Neural progenitor cell (in vitro differentiated cells): ENCODE data around the gene C10orf120. TPM values are rescaled to one million over a fixed set of nuclear protein-coding genes. Genes with fewer than 3 reads are reported as not detected.

Experiments
- DNase-seq: peaks from one replicate; pipeline ENCODE4 v3.0.0-alpha.2; 2016; ENCODE audit warnings: low spot score
- H2AFZ ChIP-seq: fragments of 200-600 bp; sonication (generic); replicated peaks from 2 replicates; pipeline ENCODE4 v1.6.1; 2016; ENCODE audit warnings: antibody characterized with exemption
- H3F3A ChIP-seq: fragments of 200-600 bp; sonication (generic); 2 replicates; pipeline ENCODE4 v1.6.1; 2016; ENCODE audit warnings: antibody characterized with exemption, low read depth
- H3K27ac ChIP-seq: fragments of 200-600 bp; sonication (generic); 2 replicates; pipeline ENCODE4 v1.5.1; 2016; ENCODE audit warnings: mild to moderate bottlenecking
- H3K27me3 ChIP-seq: fragments of 200-600 bp; sonication (generic); 2 replicates; pipeline ENCODE4 v1.6.1; 2016; ENCODE audit warnings: mild to moderate bottlenecking, moderate library complexity
- H3K36me3 ChIP-seq: fragments of 200-600 bp; sonication (generic); 2 replicates; pipeline ENCODE4 v1.5.1; 2016
- H3K4me1 ChIP-seq: fragments of 200-600 bp; sonication (generic); 2 replicates; pipeline ENCODE4 v1.6.1; 2016; ENCODE audit warnings: mixed run types
- H3K4me2 ChIP-seq: fragments of 200-600 bp; sonication (generic); 2 replicates; pipeline ENCODE4 v1.6.1; 2016
- H3K4me3 ChIP-seq: fragments of 200-600 bp; sonication (generic); 2 replicates; pipeline ENCODE4 v1.5.1; 2016
- H3K79me2 ChIP-seq: fragments of 200-600 bp; sonication (generic); 2 replicates; pipeline ENCODE4 v1.6.1; 2016; ENCODE audit warnings: low read depth
- H3K9ac ChIP-seq: fragments of 200-600 bp; sonication (generic); 2 replicates; pipeline ENCODE4 v1.6.1; 2016
- H3K9me3 ChIP-seq: fragments of 200-600 bp; sonication (generic); 2 replicates; pipeline ENCODE4 v1.5.1; 2016; ENCODE audit warnings: low read depth
- H4K20me1 ChIP-seq: fragments of 200-600 bp; sonication (generic); 2 replicates; pipeline ENCODE4 v1.6.1; 2016; ENCODE audit warnings: low read depth
- H3K27ac Mint-ChIP-seq: 3 replicates; pipeline ENCODE4 v1.8.0; 2021; ENCODE audit warnings: mixed read lengths
- H3K27me3 Mint-ChIP-seq: 2 replicates; pipeline ENCODE4 v1.8.0; 2022; ENCODE audit warnings: low read depth, mild to moderate bottlenecking, inconsistent platforms, moderate library complexity, mixed read lengths; ENCODE audit not compliant: insufficient read depth
- H3K36me3 Mint-ChIP-seq: 3 replicates; pipeline ENCODE4 v1.8.0; 2021; ENCODE audit warnings: mixed read lengths
- H3K4me1 Mint-ChIP-seq: 3 replicates; pipeline ENCODE4 v1.8.0; 2021; ENCODE audit warnings: mixed read lengths
- H3K4me3 Mint-ChIP-seq: 3 replicates; pipeline ENCODE4 v1.8.0; 2021; ENCODE audit warnings: mild to moderate bottlenecking, moderate library complexity, mixed read lengths
- H3K9me3 Mint-ChIP-seq: 3 replicates; pipeline ENCODE4 v1.8.0; 2020; ENCODE audit warnings: mixed read lengths
- EZH2 ChIP-seq: fragments of 200-600 bp; sonication (generic); IDR thresholded peaks from 2 replicates; pipeline ENCODE4 v1.6.1; 2017; ENCODE audit warnings: antibody characterized with exemption, mild to moderate bottlenecking, moderate library complexity
- EZH2phosphoT487 ChIP-seq: fragments of 200-600 bp; sonication (generic); IDR thresholded peaks from 2 replicates; pipeline ENCODE4 v1.6.1; 2017; ENCODE audit warnings: antibody characterized with exemption
- total RNA-seq: library from RNA; depleted of rRNA; stranded (reverse); fragments of >200 nt; gene quantifications from 2 replicates; pipeline ENCODE4 v1.2.3, GENCODE V29; 2015; ENCODE audit warnings: low replicate concordance
- TF ChIP-seq, protein P1 (sequence below): fragments of 200-600 bp; sonication (generic); IDR thresholded peaks from 2 replicates; pipeline ENCODE4 v1.5.1; 2017; ENCODE audit warnings: antibody characterized with exemption, mild to moderate bottlenecking

Gene C10orf120
- total RNA-seq, 1 donor from 2014 or later, result not detected

GRCh38 chr10:122709971-122710370 lies 10.3 kb upstream of the C10orf120 start:
- H4K20me1 ChIP-seq, result no peaks in the 10 kb centered on the region

DNA sequence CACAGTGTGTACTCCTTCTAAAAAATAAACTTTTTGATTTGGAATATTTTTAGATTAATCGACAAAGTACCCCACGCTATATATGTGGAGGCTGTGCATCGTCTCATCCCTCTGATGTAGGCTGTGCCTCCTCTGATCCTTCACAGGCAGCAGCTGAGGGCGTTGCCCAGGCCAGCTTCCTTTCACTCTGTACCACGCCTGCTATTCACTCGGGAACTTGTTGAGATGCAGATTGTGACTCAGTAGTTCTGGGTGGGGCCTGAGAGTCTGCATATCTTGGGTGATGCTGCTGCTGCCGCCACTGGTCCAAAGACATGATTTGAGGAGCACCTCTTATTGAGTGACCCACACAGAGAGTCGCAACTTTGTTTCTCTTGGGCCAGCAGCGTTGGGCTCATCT lies 7.9 kb upstream of the C10orf120 start:
- peaks cover 4% of the 10 kb centered on the region for H3K27me3 Mint-ChIP-seq
- H3K36me3 ChIP-seq, result no peaks in the 10 kb centered on the region
- no peak overlapping the region for H2AFZ ChIP-seq
- H3K4me3 ChIP-seq, result no peak overlapping the region
- no peaks in the 10 kb centered on the region for H3K27me3 ChIP-seq
- H3K4me3 Mint-ChIP-seq, result no peak overlapping the region
- H3K79me2 ChIP-seq, result no peaks in the 10 kb centered on the region
- no peak overlapping the region for H3K27ac ChIP-seq
- H3K4me2 ChIP-seq, result no peak overlapping the region
- H3K9me3 Mint-ChIP-seq, result no peaks in the 10 kb centered on the region
- no peaks in the 10 kb centered on the region for H3F3A ChIP-seq
- DNase-seq, result no peak
- no peak overlapping the region for H3K9ac ChIP-seq
- no peak overlapping the region for H3K27ac Mint-ChIP-seq
- H3K36me3 Mint-ChIP-seq, result no peaks in the 10 kb centered on the region
- no peaks in the 10 kb centered on the region for H3K9me3 ChIP-seq
- H3K4me1 Mint-ChIP-seq, result no peaks in the 10 kb centered on the region
- H4K20me1 ChIP-seq, result no peaks in the 10 kb centered on the region
- H3K4me1 ChIP-seq, result no peaks in the 10 kb centered on the region
- TF ChIP-seq, protein P1, sequence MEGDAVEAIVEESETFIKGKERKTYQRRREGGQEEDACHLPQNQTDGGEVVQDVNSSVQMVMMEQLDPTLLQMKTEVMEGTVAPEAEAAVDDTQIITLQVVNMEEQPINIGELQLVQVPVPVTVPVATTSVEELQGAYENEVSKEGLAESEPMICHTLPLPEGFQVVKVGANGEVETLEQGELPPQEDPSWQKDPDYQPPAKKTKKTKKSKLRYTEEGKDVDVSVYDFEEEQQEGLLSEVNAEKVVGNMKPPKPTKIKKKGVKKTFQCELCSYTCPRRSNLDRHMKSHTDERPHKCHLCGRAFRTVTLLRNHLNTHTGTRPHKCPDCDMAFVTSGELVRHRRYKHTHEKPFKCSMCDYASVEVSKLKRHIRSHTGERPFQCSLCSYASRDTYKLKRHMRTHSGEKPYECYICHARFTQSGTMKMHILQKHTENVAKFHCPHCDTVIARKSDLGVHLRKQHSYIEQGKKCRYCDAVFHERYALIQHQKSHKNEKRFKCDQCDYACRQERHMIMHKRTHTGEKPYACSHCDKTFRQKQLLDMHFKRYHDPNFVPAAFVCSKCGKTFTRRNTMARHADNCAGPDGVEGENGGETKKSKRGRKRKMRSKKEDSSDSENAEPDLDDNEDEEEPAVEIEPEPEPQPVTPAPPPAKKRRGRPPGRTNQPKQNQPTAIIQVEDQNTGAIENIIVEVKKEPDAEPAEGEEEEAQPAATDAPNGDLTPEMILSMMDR, result no peak
- no peak for TF ChIP-seq EZH2
- no peak for TF ChIP-seq EZH2phosphoT487

More at GRCh38 chr10:122709971-122710370, 10.3 kb upstream of the C10orf120 start:
- Histone ChIP-seq H3K9ac (no peak overlapping the region), H3K79me2 (no peaks in the 10 kb centered on the region), H3K4me3 (no peak overlapping the region), H3K36me3 (no peaks in the 10 kb centered on the region), H3K9me3 (no peaks in the 10 kb centered on the region), H3K27me3 (no peaks in the 10 kb centered on the region), H3K27ac (no peak overlapping the region), H2AFZ (no peak overlapping the region), H3K4me2 (no peak overlapping the region), H3F3A (no peaks in the 10 kb centered on the region), H3K4me1 (no peaks in the 10 kb centered on the region)
- no peaks in the 10 kb centered on the region for H3K4me1 Mint-ChIP-seq
- H3K4me3 Mint-ChIP-seq, result no peak overlapping the region
- no peaks in the 10 kb centered on the region for H3K9me3 Mint-ChIP-seq
- no peaks in the 10 kb centered on the region for H3K36me3 Mint-ChIP-seq
- no peak overlapping the region for H3K27ac Mint-ChIP-seq
- no peak for DNase-seq
- TF ChIP-seq EZH2phosphoT487 (no peak), EZH2 (no peak)
- TF ChIP-seq, protein P1, result no peak
- H3K27me3 Mint-ChIP-seq, result no peaks in the 10 kb centered on the region

GRCh38 chr10:122706947-122707346 lies 7.3 kb upstream of the C10orf120 start:
- H2AFZ ChIP-seq, result no peak overlapping the region
- H3K4me3 ChIP-seq, result no peak overlapping the region
- Mint-ChIP-seq H3K36me3 (no peaks in the 10 kb centered on the region), H3K27ac (no peak overlapping the region), H3K9me3 (no peaks in the 10 kb centered on the region), H3K27me3 (peaks cover 4% of the 10 kb centered on the region), H3K4me3 (no peak overlapping the region), H3K4me1 (no peaks in the 10 kb centered on the region)
- H3K27me3 ChIP-seq, result no peaks in the 10 kb centered on the region
- no peak overlapping the region for H3K27ac ChIP-seq
- no peaks in the 10 kb centered on the region for H4K20me1 ChIP-seq
- H3K36me3 ChIP-seq, result no peaks in the 10 kb centered on the region
- no peak for DNase-seq
- no peaks in the 10 kb centered on the region for H3K79me2 ChIP-seq
- H3K9me3 ChIP-seq, result no peaks in the 10 kb centered on the region
- H3K9ac ChIP-seq, result no peak overlapping the region
- no peaks in the 10 kb centered on the region for H3F3A ChIP-seq
- no peak overlapping the region for H3K4me2 ChIP-seq
- TF ChIP-seq, protein P1, result no peak
- TF ChIP-seq EZH2phosphoT487 (no peak), EZH2 (no peak)
- H3K4me1 ChIP-seq, result no peaks in the 10 kb centered on the region
